ENCODE results near the gene MED27. TPM values are rescaled to one million over a fixed set of nuclear protein-coding genes. Genes with fewer than 3 reads are reported as not detected.

The MED27 gene
- total and polyA plus RNA-seq, 8 donors = 0.87 to 21.9 (median 12.7) TPM

DNA sequence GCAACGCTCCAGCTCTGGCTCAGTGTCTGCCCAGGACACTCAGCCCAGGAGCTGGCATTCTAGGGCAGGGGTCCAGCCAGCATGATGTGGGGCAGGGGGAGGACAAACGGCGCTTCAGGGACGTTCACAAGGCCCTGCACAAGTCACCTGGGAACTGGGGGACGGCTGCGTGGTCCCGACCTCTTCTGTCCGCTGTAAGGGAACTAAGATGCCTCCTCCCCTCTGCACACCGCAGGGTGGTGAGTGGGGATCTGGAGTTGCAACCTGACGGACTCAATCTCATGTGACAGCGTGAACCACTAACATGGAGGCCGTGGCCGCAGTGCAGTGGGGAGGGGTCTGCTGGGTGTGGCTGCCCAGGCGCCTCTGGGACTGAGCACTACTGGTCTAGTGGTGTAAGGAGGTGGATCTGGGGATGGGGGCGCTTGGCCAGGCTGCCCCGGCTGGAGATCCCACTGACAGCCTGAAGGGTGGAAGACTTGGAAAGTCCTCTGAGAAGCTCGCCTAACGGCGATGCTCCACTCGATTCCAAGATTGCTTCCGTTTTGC is 251.8 kb downstream of the MED27 start:
- intact Hi-C loops (cut with DNase I; ENCODE audit: low total_unique reads) = no loop called here
- WGBS, 5 donors = 77 to 82% (median 81%) methylated on average over 19 to 21 of the region's 21 CpGs
- Histone ChIP-seq H3K9me3 (peaks cover 0 to 10% (median 4%) of the 10 kb centered on the region in 4 donors), H3K27me3 (peaks cover 0 to 47% (median 8%) of the 10 kb centered on the region in 3 donors), H3K36me3 (no peaks in the 10 kb centered on the region), H3K4me1 (no peaks in the 10 kb centered on the region), H3K27ac (no peak overlapping the region), H3K4me3 (no peak overlapping the region)
- DNase-seq = no peak
- no peak for TF ChIP-seq POLR2AphosphoS5 (IDR thresholded peaks at IDR 0.05)
- TF ChIP-seq, protein P1, sequence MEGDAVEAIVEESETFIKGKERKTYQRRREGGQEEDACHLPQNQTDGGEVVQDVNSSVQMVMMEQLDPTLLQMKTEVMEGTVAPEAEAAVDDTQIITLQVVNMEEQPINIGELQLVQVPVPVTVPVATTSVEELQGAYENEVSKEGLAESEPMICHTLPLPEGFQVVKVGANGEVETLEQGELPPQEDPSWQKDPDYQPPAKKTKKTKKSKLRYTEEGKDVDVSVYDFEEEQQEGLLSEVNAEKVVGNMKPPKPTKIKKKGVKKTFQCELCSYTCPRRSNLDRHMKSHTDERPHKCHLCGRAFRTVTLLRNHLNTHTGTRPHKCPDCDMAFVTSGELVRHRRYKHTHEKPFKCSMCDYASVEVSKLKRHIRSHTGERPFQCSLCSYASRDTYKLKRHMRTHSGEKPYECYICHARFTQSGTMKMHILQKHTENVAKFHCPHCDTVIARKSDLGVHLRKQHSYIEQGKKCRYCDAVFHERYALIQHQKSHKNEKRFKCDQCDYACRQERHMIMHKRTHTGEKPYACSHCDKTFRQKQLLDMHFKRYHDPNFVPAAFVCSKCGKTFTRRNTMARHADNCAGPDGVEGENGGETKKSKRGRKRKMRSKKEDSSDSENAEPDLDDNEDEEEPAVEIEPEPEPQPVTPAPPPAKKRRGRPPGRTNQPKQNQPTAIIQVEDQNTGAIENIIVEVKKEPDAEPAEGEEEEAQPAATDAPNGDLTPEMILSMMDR (IDR thresholded peaks at IDR 0.05) = no peak
- TF ChIP-seq POLR2A (IDR thresholded peaks at IDR 0.05) = no peak
- no peak for TF ChIP-seq EP300 (IDR thresholded peaks at IDR 0.05)

DNA sequence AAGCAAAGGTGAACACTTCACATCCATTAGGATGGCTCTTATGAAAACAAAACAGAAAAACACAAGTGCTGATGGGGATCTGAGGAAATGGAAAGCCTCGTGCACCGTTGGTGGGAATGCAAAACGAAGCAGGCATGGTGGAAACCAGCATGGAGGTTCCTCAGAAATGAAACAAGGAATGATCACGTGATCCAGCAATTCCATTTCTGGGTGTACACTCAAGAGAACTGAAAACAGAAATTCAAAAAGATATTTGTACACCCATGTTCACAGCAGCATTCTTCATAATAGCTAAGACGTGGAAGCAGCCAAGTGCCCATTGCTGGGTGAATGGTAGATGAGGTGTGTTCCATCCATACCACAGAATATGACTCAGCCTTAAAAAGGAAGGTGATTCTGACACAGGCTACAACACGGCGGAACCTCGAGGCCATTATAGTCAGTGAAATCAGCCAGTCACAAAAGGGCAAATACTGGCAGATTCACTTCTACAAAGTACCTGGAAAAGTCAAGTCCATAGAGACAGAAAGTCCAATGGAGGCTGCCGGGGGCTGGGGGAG is 252.6 kb downstream of the MED27 start:
- intact Hi-C loops (cut with DNase I; ENCODE audit: low total_unique reads) = no loop called here

GRCh38 chr9:131826053-131826452 is 253.6 kb downstream of the MED27 start:
- H3K27me3 ChIP-seq = peaks cover 0 to 56% (median 8%) of the 10 kb centered on the region in 3 donors
- WGBS, 5 donors = 86 to 97% (median 94%) methylated on average over 2 of the region's 2 CpGs

More for the DNA sequence above, 252.6 kb downstream of the MED27 start:
- H3K4me3 ChIP-seq = no peak overlapping the region
- no peak for TF ChIP-seq EP300 (IDR thresholded peaks at IDR 0.05)
- TF ChIP-seq POLR2A (IDR thresholded peaks at IDR 0.05) = no peak
- TF ChIP-seq, protein P1 (IDR thresholded peaks at IDR 0.05) = no peak
- TF ChIP-seq POLR2AphosphoS5 (IDR thresholded peaks at IDR 0.05) = no peak
- H3K4me1 ChIP-seq = no peaks in the 10 kb centered on the region
- no peak for DNase-seq
- peaks cover 0 to 10% (median 4%) of the 10 kb centered on the region in 4 donors for H3K9me3 ChIP-seq
- peaks cover 0 to 56% (median 8%) of the 10 kb centered on the region in 3 donors for H3K27me3 ChIP-seq
- H3K27ac ChIP-seq = no peak overlapping the region
- 65 to 74% (median 67%) methylated on average over 9 of the region's 9 CpGs for WGBS, 5 donors
- no peaks in the 10 kb centered on the region for H3K36me3 ChIP-seq

GRCh38 chr9:131824953-131825495 is 254.6 kb downstream of the MED27 start:
- H3K27ac ChIP-seq = no peak overlapping the region
- no peaks in the 10 kb centered on the region for H3K4me1 ChIP-seq
- peaks cover 0 to 62% (median 8%) of the 10 kb centered on the region in 3 donors for H3K27me3 ChIP-seq
- intact Hi-C loops (cut with DNase I; ENCODE audit: low total_unique reads) = no loop called here
- peaks cover 0 to 10% (median 4%) of the 10 kb centered on the region in 4 donors for H3K9me3 ChIP-seq
- H3K4me3 ChIP-seq = no peak overlapping the region
- no peak for DNase-seq
- TF ChIP-seq EP300 (IDR thresholded peaks at IDR 0.05) = no peak
- TF ChIP-seq POLR2A (IDR thresholded peaks at IDR 0.05) = no peak
- no peak for TF ChIP-seq POLR2AphosphoS5 (IDR thresholded peaks at IDR 0.05)
- TF ChIP-seq, protein P1 (IDR thresholded peaks at IDR 0.05) = no peak
- H3K36me3 ChIP-seq = no peaks in the 10 kb centered on the region
- 80 to 88% (median 85%) methylated on average over 11 to 15 of the region's 15 CpGs for WGBS, 5 donors

More at GRCh38 chr9:131826053-131826452, 253.6 kb downstream of the MED27 start:
- Histone ChIP-seq H3K36me3 (no peaks in the 10 kb centered on the region), H3K27ac (no peak overlapping the region), H3K9me3 (peaks cover 0 to 10% (median 4%) of the 10 kb centered on the region in 4 donors), H3K4me1 (no peaks in the 10 kb centered on the region), H3K4me3 (no peak overlapping the region)
- DNase-seq = no peak
- intact Hi-C loops (cut with DNase I; ENCODE audit: low total_unique reads) = no loop called here
- no peak for TF ChIP-seq POLR2A (IDR thresholded peaks at IDR 0.05)
- TF ChIP-seq POLR2AphosphoS5 (IDR thresholded peaks at IDR 0.05) = no peak
- no peak for TF ChIP-seq EP300 (IDR thresholded peaks at IDR 0.05)
- TF ChIP-seq, protein P1 (IDR thresholded peaks at IDR 0.05) = no peak
